GM12891 (cell line): ENCODE measurements around the gene MED12L.

ENCODE experiments used
- POLR2A ChIP-seq: IDR thresholded peaks from 2 replicates; pipeline ENCODE4 v1.6.1; 2011; ENCODE audit warnings: low read depth, low read length, control low read depth
- POLR2AphosphoS5 ChIP-seq: IDR thresholded peaks from 2 replicates; pipeline ENCODE4 v1.6.1; 2011; ENCODE audit warnings: low read depth, low read length, control low read depth
- TAF1 ChIP-seq: IDR thresholded peaks from 2 replicates; pipeline ENCODE4 v1.6.1; 2011; ENCODE audit warnings: low read depth, low read length, control low read depth

DNA sequence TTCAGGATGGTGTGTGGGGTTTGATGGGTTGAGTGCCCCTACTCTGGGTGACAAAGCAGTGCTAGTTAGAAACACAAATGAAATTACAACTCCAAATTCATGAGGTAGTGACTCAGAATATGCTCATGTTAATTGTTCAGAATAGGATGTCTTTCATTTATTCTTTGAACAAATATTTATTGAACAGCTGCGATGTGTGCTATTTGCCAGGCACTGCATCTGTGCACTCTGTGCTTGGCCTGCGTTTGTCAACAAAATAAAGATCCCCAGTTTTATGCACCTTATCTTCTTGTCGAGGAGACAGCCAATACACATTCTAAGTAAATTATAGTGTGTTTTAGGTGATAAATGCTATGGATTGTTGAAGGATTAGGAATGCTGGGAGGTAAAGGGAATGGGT is 27.3 kb downstream of the MED12L start:
- no peak for TF ChIP-seq POLR2A
- no peak for TF ChIP-seq POLR2AphosphoS5
- no peak for TF ChIP-seq TAF1
